DMS 273 treated with DMSO at 0.1 percent for 48 hours (cell line): ENCODE results near the gene LKAAEAR1.

Source experiments
- DNase-seq: peaks from one replicate; lab custom pipeline; 2025; lab: John Stamatoyannopoulos, UW

Gene LKAAEAR1

DNA sequence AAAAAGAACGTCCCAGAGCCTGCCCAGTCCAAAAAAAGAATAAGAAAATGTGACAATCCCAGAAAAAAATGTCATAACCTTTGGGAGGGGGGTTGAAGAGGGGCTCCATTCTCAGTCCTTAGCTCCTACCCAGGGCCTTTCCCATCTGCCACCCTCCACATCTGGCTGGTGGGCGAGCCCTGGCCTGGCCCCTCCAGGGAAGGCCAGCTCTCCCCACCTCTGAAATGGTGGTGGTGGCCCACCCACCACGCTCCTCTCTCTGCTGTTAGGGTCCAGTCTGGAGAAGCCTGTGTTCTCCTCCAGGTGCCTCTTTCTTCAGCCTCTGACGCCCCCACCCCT, 5.3 kb downstream of the LKAAEAR1 start:
- DNase-seq: no peak

DNA sequence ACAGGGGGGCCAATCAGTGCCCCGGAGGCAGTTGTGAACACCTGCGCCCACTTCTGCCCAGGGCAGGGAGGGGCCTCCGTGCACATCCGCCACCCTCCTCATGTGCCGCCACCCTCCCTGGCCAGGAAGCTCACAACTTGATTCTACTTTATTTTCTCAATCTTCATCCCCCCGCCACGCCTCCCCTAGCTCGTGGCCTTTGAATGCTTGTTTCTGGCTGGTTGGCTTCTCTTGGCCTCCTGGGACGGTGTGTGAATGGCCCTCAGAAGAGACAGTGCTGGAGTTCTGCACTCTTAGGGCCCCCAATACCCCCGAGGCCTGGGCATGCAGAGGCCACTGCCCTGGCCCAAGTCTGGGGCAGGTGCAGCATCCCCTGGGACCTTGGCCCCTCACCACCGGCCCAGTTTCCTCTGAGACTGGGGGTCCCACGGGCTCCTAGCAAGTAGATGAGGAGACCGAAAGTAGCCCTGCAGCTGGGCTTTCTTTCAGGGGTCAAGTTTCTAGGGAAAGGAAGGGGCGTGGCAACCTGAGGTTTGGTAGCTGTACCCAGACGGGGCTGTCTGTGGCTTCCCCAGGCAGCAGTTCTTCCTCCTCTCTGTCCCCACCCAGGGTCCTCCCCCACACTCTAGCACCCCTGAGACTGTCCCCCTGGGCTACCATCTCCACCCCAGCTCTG, 6.2 kb downstream of the LKAAEAR1 start:
- no peak for DNase-seq

- no peak for DNase-seq
Measured at GRCh38 chr20:64077541-64077875, 6.7 kb downstream of the LKAAEAR1 start.

DNA sequence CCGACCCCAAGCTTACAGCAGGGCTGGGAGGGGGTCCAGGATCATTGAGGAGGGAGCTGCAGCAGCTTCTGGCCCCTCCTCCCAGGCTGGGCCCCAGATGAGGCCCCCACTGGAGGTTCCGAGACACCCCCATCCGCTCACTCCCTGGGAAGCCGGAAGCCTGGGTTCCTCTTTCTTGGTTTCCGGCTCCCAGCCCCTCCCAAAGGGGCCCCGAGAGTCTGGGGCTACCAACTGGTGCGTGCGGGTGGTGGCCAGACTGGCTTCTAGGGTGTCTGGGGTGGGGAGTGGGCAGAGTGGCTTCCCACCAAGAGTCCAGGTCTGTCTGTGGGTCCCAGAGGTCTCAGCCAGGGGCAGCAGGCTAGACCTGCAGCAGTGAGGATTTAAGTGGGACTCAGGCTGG, 7.1 kb downstream of the LKAAEAR1 start:
- DNase-seq: no peak

DNA sequence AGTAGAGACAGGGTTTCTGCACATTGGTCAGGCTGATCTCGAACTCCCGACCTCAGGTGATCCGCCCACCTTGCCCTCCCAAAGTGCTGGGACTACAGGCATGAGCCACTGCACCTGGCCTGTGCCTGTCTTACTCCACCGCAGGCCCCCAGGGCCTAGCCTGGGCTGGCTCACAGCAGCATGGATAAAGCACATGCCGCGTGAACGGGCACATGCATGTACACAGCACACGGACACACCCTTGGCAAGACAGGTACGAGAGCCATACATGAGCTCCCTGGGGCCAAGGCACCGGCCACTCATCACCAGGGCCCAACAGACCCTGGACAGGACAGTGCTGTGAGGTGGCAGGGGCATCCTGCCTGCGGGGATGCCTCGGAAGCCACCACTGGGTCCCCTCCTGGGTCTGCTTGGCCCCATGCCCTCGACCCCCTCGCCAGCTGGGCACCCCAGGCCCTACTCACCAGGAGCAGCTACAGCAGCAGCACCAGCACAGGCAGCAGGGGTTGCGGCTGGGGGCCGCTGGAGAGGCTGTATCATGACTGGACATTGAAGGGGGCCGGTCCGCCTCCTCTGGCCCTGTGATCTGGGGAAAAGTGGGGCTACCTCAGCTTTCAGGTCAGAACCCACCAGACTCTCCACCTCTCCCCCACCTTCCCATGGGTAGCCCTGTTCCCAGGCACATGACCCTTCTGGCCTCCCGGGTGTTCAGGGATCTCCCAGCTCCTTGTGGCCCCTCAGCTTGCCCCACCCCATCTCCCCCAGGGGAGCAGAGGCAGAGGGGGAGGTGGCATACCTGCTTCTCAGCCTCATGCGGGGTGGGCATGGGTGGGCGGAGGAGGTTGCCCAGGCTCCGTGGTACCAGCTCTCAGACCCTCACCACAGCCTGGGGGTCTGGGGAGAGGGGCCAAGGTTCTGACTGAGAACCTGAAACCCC, 7.9 kb downstream of the LKAAEAR1 start:
- no peak for DNase-seq

- no peak for DNase-seq
Measured at GRCh38 chr20:64075556-64075955, 8.6 kb downstream of the LKAAEAR1 start.

GRCh38 chr20:64074963-64075362, 9.2 kb downstream of the LKAAEAR1 start:
- no peak for DNase-seq

GRCh38 chr20:64074184-64074789, 9.9 kb downstream of the LKAAEAR1 start:
- DNase-seq: no peak

GRCh38 chr20:64073476-64074183, 10.6 kb downstream of the LKAAEAR1 start:
- DNase-seq: no peak

- no peak for DNase-seq
Measured at GRCh38 chr20:64072498-64073063, 11.6 kb downstream of the LKAAEAR1 start.

- no peak for DNase-seq
Measured at GRCh38 chr20:64071341-64072332, 12.6 kb downstream of the LKAAEAR1 start.

DNA sequence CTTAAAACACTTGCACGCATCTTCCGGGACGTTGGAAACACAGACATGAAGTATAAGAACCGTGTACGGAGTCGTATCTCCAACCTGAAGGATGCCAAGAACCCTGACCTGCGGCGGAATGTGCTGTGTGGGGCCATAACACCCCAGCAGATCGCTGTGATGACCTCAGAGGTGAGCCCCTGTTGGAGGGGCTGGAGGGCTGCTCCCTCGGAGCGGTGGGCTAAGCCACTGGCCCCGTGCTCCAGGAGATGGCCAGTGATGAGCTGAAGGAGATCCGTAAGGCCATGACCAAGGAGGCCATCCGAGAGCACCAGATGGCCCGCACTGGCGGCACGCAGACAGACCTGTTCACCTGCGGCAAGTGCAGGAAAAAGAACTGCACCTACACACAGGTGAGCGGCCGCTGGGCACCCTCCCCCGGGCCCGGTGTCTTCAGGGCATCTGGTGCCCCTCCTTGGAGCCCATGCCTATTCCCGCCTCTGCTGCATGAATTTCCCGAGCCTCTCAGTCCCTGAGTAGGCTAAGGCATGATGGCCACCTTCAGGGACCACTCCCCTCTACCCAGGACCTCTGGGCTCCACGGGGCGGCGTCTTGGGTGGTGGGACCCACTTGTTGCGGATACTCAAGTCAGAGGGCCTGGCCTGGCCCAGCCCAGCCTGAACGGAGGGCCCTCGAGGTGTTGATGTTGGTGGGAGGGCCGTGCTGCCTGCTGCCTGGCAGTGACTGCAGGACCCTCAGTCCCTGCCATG, 13.8 kb downstream of the LKAAEAR1 start:
- DNase-seq: no peak

DNA sequence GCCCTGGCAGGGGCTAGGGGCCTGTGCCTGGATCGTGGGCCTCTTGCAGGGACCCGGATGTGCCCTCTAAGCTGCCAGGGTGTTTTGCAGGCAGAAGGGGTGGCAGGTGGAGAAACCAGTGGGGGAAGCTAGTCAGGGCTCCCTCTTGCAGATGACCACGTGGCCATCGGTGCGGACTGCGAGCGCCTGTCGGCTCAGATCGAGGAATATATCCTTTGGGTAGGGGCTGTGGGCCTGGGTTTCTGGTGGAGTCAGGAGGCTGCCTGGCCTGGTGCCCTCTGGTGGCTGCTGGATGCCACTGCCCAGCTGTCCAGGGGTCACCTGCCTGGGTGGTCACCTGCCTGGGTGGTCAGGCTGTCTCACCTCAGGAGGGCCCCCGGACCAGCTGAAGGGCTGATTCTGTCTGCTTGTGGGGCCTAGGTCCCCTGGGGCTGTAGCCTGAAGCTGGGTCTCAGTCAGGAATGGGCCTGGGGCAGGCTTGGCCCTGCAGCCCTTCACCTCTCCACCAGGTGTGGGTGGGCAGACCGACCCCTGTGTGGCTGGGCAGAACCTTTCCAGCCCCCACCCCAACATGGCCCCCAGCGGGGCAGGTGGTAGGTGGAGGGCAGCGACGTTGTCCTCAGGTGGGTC, 14.5 kb downstream of the LKAAEAR1 start:
- no peak for DNase-seq

DNA sequence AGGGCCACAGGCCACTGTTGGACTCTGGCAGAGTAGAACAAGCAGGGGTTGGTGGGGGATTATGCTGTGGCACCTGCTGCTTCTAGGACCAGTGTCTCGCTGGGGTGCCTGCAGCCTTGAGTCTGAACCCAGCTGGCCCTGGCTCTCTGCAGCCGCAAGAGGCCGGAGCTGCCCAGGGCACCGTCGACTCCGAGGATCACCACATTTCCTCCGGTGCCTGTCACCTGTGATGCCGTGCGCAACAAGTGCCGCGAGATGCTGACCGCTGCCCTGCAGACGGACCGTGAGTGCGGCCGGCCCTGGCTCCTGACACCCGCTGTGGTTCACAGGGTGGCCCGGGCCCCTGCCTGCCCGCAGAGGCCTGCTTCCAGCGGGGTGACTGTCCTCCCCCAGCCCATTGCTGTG, 15.0 kb downstream of the LKAAEAR1 start:
- DNase-seq: no peak

- DNase-seq: no peak
Measured at GRCh38 chr20:64068386-64069208, 15.6 kb downstream of the LKAAEAR1 start.

DNA sequence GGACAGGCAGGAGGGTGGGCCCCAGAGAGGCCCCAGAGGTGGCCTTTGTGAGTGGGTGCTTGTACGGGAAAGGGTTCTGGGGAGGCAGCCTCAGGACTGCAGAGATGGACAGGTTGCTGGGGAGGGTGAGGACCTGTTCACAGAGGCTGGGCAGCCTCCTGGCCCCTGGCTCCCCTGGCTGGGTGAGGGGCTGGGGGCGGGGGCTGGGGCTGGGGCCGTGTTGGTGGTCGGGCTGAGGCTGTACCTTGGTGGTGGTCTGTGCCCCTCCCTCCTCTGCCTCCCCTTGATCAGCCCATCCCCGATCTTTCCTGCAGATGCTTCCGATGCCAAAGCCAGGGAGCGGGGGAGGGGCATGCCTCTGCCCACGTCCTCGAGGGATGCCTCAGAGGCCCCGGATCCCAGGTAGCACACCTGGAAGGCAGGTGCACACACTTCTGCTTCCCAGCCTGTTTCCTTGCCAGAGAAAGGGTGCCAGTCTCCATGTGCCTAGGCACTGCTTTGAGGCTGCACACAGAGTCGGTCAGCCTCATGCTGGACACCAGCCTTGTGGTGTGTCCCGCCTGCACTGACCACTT, 16.4 kb downstream of the LKAAEAR1 start:
- no peak for DNase-seq

DNA sequence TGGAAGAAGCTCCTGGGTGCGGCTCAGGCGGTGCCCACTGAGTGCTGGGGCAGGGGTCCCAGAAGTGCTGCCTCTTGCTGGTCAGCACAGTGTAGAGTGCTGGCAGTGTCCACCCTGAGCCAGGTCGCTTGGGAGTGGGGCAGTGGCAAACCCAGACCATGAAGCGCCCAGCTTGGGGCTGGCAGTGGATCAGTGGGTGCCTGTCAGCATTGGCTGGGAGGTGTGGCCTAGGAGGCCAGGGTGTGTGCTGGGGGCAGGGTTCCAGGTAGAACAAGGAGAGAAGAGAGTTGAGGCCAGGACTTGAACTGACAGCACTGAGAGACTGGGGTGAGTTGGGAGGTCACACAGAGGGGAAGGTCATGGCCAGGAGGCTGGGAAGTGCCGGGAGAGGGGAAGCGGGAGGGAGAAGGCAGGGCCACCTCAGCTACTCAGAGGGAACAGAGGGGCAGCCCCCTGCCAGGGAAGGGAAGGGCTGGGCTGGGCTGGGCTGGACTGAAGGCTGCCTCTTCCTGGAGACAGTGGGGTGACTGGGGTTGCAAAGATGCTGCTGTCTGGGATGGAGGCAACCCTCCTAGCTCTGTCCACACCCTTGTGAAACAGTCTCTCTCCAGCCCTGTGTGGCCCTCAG, 17.1 kb downstream of the LKAAEAR1 start:
- DNase-seq: no peak

- no peak for DNase-seq
Measured at GRCh38 chr20:64065974-64066343, 18.2 kb downstream of the LKAAEAR1 start.
